NCI-H187 (cell line): ENCODE results near the gene SLC43A1.

Experiments used
- DNase-seq, 2 experiments: peaks; one replicate each; lab custom pipeline; 2025; lab: John Stamatoyannopoulos, UW

The SLC43A1 gene

GRCh38 chr11:57497303-57498247 is 17.9 kb downstream of the SLC43A1 start:
- no peak for DNase-seq

GRCh38 chr11:57496109-57496820 is 19.2 kb downstream of the SLC43A1 start:
- no peak for DNase-seq

- DNase-seq: peak in 1 of 2 experiments; percentile 28
Observed at GRCh38 chr11:57493507-57494503, 21.7 kb downstream of the SLC43A1 start.

- no peak for DNase-seq
Observed at GRCh38 chr11:57491371-57492061, 24.0 kb downstream of the SLC43A1 start.

GRCh38 chr11:57490456-57491248 is 24.9 kb downstream of the SLC43A1 start:
- no peak for DNase-seq

GRCh38 chr11:57487920-57488659 is 27.4 kb downstream of the SLC43A1 start:
- no peak for DNase-seq

GRCh38 chr11:57487021-57487778 is 28.3 kb downstream of the SLC43A1 start:
- DNase-seq: no peak

GRCh38 chr11:57485217-57485990 is 30.1 kb downstream of the SLC43A1 start:
- no peak for DNase-seq

- no peak for DNase-seq
Observed at GRCh38 chr11:57484141-57484710, 31.3 kb downstream of the SLC43A1 start.

- no peak for DNase-seq
Observed at GRCh38 chr11:57483562-57483918, 32.0 kb downstream of the SLC43A1 start.

- DNase-seq: no peak
Observed at GRCh38 chr11:57482782-57483561, 32.5 kb downstream of the SLC43A1 start.

- DNase-seq: no peak
Observed at GRCh38 chr11:57481915-57482781, 33.4 kb downstream of the SLC43A1 start.

- no peak for DNase-seq
Observed at GRCh38 chr11:57481315-57481714, 34.2 kb downstream of the SLC43A1 start.

- no peak for DNase-seq
Observed at GRCh38 chr11:57480409-57481137, 34.9 kb downstream of the SLC43A1 start.

- DNase-seq: no peak
Observed at GRCh38 chr11:57479911-57480310, 35.6 kb downstream of the SLC43A1 start.
